Vagina (tissue), 2 donors: ENCODE results near the gene CACUL1.

Experiments used
- CTCF ChIP-seq, 3 experiments: fragments of 450-650 bp in 2 of 3; fragments of 200-600 bp in 1 of 3; sonication (generic) in 1 of 3; IDR thresholded peaks; one replicate each; pipeline ENCODE4 v1.5.1; 2017 to 2019; ENCODE audit warnings: antibody characterized with exemption in 3 of 3, mild to moderate bottlenecking in 2 of 3, moderate library complexity in 2 of 3
- POLR2A ChIP-seq, 2 donors: fragments of 450-650 bp; IDR thresholded peaks; one replicate each; pipeline ENCODE4 v1.6.1; 2017; ENCODE audit warnings: antibody characterized with exemption in 2 of 2, mild to moderate bottlenecking in 2 of 2, moderate library complexity in 2 of 2
- POLR2AphosphoS5 ChIP-seq, 2 donors: sonication (generic); formaldehyde crosslinking; IDR thresholded peaks; one replicate each; pipeline ENCODE4 v1.9.0; 2017; ENCODE audit warnings: antibody characterized with exemption in 2 of 2, mild to moderate bottlenecking in 2 of 2, low read depth in 1 of 2; ENCODE audit not compliant: insufficient read depth in 1 of 2

GRCh38 chr10:118674226-118674919, 80.4 kb downstream of the CACUL1 start:
- no peak for TF ChIP-seq CTCF (IDR thresholded peaks at IDR 0.05)
- no peak for TF ChIP-seq POLR2A (IDR thresholded peaks at IDR 0.05)
- TF ChIP-seq POLR2AphosphoS5 (IDR thresholded peaks at IDR 0.05; ENCODE audit: insufficient read depth in 1 of 2, low read depth in 1 of 2): no peak
